HG02840 (cell line): ENCODE data around the gene GBP6.
"Not testable (repeated sequence)": the region's sequence is repeated elsewhere in the genome, so short reads cannot be mapped to it uniquely, and the experiment has no call there.

ENCODE experiments used
- ATAC-seq: cut with Tn5 transposase; IDR thresholded peaks from one replicate; pipeline ENCODE4 v1.9.1; 2021; ENCODE audit warnings: mild to moderate bottlenecking, moderate library complexity, moderate number of reproducible peaks; ENCODE audit not compliant: unreplicated experiment, low FRiP score

Gene GBP6

DNA sequence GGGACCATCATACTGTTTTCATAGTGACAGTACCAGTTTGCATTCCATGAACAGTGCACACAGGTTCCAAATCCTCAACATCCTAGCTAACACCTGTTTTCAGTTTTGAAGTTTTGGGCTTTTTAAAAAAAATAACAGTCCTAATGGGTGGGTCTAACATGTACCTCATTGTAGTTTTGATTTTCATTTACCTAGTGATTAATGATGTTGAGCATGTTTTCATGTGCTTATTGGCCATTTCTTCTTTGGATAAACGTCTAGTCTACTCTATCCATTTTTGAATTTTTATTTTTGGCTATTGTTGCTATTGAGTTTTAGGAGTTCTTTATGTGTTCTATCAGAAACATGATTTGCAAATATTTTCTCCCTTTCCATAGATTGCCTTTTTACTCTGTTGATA, 3.4 kb downstream of the GBP6 start:
- ATAC-seq: no peak

DNA sequence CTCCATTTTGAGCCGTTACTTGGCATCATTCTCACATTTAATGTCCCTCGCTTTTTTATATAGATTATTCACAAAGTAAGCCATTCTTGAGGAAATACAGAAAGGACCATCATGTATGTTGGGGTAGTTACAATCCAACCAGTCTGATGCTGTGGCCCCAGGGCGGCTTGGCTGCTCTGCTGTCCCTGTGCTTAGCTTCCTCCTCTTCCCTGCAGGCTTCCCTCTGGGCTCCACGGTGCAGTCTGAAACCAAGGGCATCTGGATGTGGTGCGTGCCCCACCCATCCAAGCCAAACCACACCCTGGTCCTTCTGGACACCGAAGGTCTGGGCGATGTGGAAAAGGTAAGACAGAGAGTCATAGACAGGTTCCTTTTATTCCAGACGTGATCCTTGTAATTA, 5.5 kb downstream of the GBP6 start:
- no peak for ATAC-seq

- ATAC-seq: not testable (repeated sequence)
These were observed 10.0 kb downstream of the GBP6 start for GRCh38 chr1:89373810-89374209.

GRCh38 chr1:89378001-89378400, 14.1 kb downstream of the GBP6 start:
- ATAC-seq: no peak

- no peak for ATAC-seq
These were observed 17.8 kb downstream of the GBP6 start for GRCh38 chr1:89381618-89382017.

DNA sequence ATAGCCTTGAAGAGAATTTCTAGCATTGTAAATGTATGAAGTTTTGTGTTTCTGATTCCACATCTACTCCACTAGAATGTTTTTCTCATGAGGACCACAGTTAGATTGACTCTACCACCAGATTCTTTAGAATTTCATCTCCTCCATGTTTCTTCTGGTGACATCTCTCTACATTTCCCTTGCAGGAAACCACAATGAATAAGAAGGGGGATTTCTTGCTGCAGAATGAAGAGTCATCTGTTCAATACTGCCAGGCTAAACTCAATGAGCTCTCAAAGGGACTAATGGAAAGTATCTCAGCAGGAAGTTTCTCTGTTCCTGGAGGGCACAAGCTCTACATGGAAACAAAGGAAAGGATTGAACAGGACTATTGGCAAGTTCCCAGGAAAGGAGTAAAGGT, 18.6 kb downstream of the GBP6 start:
- ATAC-seq: no peak

GRCh38 chr1:89383185-89383584, 19.3 kb downstream of the GBP6 start:
- no peak for ATAC-seq

GRCh38 chr1:89390707-89391106, 26.8 kb downstream of the GBP6 start:
- no peak for ATAC-seq

- ATAC-seq: no peak
These were observed 27.8 kb downstream of the GBP6 start for GRCh38 chr1:89391686-89392085.

DNA sequence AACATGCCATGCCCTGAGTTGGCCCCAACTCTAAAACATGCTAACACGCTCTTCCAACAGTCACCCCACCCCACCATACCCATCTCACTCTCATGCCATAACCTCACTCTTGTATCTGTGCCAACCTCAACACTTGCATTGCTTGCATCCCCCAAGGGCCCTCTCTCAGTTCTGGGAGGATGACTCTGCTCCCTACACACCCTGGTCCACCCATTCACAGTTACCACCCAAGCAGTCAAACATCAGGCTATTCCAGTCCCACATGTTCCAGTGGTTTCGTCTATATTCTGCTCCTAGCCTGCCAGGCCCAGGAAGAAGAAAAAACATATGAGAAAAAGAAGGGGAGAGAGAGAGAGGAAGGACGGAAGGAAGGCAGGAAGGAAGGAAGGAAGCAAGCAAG, 31.0 kb downstream of the GBP6 start:
- no peak for ATAC-seq

DNA sequence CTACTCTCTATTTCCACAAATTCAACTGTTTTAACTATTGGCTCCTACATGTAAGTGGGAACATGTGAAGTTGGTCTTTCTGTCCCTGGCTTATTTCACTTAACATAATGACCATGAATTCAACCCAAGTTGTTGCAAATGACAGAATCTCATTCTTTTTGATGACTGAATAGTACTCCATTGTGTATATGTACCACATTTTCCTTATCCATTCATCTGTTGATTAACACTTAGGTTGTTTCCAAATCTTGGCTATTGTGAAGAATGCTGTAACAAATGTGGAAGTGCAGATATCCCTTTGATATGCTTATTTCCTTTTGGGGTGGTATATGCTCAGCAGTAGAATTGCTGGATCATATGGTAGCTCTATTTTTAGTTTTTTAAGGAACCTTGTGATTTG, 33.0 kb downstream of the GBP6 start:
- ATAC-seq: no peak

DNA sequence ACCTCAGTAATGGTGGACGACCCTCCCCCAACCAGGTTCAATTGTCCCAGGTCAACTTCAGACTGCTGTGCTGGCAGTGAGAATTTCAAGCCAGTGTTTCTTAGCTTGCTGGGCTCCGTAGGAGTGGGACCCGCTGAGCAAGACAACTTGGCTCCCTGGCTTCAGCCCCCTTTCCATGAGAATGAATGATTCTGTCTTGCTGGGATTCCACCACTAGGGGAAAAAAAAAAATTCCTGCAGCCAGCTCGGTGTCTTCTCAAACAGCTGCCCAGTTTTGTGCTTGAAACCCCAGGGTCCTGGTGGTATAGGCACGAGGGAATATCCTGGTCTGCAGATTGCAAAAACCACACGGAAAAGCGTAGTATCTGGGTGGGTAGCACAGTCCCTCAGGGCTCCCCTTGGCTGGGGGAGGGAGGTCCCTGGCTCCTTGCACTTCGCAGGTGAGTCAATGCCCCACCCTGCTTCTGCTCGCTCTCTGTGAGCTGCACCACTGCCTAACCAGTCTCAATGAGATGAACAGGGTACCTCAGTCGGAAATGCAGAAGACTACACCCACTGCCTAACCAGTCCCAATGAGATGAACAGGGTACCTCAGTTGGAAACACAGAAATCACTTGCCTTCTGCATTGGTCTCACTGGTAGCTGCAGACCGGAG, 41.5 kb downstream of the GBP6 start:
- ATAC-seq: no peak

DNA sequence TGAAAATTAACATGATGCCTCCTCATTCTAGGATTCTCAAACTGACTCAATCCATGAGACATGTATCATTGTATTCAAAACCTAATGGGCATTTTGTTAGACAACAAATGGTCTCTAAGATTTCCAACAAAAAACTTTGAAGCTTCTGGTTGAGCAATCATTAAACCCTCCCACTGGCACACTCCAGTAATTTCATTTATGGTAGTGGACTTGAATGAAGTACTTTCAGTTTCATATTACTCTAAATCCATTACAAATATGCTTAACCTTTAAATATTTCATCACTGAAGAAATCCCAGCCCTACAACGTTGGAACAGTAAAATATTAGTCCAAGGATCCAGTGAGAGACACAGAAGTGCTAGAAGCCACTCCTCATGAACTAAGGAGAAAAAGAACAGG, 43.5 kb downstream of the GBP6 start:
- no peak for ATAC-seq

- ATAC-seq: not testable (repeated sequence)
These were observed 43.9 kb downstream of the GBP6 start for GRCh38 chr1:89407768-89408167.

GRCh38 chr1:89425056-89425455, 61.2 kb downstream of the GBP6 start:
- ATAC-seq: no peak

DNA sequence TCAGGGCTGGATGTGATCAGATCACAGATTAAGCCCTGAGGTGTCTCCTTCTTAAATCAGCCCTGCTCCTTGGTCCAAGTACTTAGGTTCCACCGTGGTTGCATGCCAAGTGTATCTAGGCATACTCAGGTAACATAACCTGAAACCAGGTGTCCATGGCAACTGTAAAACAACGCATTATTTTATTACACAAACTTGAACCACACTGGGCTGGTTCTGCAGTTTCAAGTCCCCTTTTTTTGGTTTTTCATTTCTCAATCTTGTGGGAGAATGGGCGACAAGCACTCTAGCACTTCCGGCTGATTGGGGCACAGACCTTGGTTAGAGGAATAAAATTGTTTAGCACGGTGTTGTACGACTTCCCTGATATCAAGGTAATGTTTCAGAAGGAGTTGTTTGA, 65.2 kb downstream of the GBP6 start:
- ATAC-seq: no peak

DNA sequence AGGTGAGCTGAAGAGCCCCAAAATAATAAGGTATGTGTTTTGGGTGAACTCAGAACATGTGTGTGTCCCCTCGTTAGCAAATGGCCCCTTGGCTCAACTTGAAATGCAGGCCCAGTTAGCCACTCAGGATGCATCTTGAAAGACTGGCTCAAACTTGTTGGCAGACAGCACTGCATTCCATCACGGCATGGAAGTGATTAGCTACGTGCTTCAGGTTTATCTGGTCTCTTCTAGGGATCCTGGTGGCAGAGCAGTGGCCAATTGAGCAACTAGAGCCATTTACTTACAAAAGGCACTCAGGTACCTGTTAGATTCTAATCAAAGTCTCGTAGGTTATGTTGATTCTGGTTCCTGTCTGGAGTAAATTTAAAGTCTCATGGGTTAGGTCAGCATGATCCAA, 65.8 kb downstream of the GBP6 start:
- ATAC-seq: not testable (repeated sequence)

DNA sequence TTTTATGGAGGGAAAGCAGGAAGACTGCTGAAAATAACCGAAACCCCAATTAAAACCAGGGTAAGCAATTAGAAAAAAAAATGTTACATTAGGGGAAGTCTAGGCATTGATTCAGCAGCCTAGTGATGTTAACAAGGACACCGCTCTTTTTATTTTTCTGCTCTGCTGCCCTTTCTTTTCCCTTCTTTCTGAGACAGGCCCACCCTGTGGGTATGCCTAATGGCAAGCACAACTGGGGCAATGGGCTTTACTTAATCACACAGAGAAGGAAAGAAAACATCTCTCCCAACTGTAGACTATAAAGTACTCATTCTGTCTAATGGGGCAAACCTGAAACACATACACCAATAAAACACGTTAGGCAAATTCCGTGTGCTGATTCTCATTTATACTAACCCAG, 69.6 kb downstream of the GBP6 start:
- no peak for ATAC-seq

DNA sequence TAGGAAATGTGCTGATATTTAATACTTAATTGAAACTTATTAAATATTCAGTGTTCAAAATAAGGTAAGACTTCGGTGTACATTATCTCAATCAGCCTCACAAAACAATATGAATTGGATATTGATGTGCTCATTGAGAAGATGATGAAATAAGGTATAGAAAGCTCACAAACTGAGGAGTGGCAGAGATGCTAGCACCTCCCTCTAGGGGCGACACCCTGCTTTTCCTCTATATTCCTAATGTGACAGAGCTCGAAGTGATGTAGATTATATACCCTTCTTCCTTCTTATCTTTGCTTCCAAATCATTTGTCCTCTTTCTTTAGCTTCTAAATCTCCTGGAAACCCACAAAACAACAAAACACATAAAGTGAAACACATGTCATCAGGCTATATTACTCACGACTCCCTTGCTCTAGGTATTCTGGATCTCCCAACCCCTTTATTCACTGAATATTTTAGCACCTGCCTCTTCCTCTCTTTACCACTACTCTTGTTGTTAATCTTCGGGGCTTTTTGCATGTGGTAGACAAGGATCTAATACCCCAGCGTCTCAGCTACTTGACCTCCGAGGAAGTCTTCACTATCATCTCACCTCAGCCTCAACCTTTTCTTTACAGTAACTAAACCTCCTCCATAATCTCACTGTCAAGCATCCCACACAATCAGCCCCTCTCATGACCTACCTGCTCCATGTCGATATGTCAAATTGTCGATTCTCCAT, 70.4 kb downstream of the GBP6 start:
- not testable (repeated sequence) for ATAC-seq
